ENCODE data around the gene MAP2K2.

MAP2K2 gene

DNA sequence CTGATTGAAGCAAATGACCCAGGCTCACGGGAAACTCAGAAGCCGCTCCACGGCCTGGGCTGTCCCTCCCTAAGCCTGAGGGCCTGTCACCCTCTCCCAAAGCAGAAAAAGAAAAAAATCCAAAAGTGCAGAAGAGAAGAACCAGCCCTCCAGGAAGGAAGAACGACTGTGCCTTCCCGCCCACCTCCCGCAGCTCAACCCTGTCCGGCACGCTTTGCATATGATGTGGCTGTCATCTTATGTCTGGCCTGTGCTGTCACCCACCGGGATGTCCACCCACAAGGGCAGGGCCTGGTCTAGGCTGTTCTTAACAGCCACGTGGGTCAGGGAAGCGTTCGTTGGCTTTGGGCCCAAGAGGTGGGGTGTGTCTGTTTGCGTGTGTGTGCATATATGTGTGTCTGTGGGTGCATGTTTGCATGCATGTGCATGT, 70.9 kb downstream of the MAP2K2 start:
- ChIA-PET POLR2A (no interaction called here), CTCF (no interaction called here)
- no peak for DNase-seq (ENCODE audit: low read depth, low spot score)
- TF ChIP-seq, protein P1, sequence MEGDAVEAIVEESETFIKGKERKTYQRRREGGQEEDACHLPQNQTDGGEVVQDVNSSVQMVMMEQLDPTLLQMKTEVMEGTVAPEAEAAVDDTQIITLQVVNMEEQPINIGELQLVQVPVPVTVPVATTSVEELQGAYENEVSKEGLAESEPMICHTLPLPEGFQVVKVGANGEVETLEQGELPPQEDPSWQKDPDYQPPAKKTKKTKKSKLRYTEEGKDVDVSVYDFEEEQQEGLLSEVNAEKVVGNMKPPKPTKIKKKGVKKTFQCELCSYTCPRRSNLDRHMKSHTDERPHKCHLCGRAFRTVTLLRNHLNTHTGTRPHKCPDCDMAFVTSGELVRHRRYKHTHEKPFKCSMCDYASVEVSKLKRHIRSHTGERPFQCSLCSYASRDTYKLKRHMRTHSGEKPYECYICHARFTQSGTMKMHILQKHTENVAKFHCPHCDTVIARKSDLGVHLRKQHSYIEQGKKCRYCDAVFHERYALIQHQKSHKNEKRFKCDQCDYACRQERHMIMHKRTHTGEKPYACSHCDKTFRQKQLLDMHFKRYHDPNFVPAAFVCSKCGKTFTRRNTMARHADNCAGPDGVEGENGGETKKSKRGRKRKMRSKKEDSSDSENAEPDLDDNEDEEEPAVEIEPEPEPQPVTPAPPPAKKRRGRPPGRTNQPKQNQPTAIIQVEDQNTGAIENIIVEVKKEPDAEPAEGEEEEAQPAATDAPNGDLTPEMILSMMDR (IDR thresholded peaks at IDR 0.05; ENCODE audit: insufficient read depth, low read length, missing control alignments) = no peak
- no peak overlapping the region for H3K4me3 ChIP-seq (ENCODE audit: low read depth, low read length)

DNA sequence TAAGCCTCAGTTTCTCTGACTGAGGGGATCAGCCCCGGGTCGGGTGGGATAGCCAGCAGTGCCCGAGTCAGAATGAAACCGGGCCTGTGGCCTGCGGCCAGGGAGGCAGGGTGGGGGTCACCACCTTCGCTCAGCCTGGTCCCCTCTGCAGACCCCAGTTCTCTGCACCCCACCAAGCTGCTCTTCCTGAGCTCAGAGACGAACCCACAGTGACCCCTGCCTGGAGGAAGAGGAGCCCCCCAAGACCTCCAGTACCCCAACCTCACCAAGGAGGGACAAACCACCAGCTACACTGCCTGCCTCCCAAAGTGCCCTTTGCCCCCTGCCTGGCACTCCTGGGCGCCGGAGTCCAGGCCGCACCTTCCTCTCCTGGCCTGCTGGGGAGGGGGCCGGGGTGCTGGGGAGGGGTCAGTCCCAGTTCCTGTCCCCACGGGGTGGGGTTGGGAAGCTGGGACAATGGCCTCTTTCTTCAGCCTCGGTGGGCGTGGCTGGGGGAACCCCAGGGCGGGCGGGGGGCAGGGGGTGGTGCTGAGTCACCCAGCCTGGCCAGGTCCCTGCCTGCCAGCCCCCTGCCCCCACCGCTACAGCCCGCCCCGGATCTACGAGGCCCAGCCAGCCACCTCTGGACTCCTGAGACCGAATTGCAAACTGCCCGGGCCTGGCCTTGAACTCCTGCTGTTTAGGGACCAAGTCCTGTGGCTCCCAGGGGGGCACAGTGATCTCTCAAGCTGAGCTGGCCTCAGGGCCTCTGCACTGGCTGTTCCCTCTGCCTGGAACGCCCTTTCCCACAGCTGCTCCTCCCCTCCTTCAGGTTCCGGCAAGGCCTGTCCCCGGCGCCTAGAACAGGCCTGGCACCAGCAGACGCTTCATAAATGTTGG, 71.6 kb downstream of the MAP2K2 start:
- TF ChIP-seq, protein P1 (IDR thresholded peaks at IDR 0.05; ENCODE audit: insufficient read depth, low read length, missing control alignments) = no peak
- no peak overlapping the region for H3K4me3 ChIP-seq (ENCODE audit: low read depth, low read length)
- POLR2A ChIA-PET = no interaction called here
- CTCF ChIA-PET = no interaction called here
- DNase-seq (ENCODE audit: low read depth, low spot score) = no peak

DNA sequence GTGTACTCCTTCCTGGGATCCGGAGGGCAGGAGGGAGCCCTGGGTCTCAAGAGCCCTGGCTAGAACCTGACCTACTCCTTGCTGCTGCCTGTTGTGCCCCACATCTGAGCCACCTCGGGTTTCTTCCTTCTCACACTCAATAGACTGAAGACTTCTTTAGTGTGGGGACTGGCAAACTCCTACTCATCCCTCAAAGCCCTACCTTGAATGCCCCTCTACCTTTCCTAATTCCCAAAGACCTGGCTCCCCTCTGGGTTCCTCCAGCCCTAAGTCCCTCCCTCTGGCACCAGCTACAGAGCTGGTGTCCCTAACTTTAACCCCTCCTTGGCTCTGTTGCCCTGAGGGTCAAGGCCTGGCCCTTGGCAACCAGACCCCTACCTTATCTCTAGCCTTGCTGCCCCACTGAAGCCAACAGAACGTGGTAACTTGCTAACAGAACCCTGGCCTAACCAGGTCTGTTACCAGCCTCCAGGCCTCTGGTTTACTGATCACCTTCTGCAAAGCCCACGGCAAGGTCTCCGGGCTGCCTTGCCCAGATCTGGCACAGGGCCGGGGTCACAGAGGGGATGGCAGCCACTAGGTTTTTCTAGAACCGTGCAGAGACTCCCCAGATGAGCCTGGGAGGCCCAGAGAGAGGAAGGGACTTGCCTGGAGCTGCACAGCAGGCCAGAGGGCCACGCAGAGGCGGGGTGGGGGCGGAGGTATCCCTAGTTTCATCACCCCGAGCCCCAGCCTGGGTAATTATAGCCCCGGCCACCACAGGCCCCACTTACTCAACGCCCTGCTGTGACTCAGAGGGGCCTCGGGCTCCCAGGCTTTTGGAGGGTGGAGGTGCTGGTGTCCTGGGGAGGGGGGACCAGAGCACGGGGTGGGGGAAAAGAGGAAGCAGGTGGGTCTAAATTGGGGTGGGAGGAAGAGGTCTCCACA, 72.5 kb downstream of the MAP2K2 start:
- TF ChIP-seq, protein P1 (IDR thresholded peaks at IDR 0.05; ENCODE audit: insufficient read depth, low read length, missing control alignments) = no peak
- no peak overlapping the region for H3K4me3 ChIP-seq (ENCODE audit: low read depth, low read length)
- DNase-seq (ENCODE audit: low read depth, low spot score) = no peak
- POLR2A ChIA-PET = no interaction called here
- CTCF ChIA-PET = no interaction called here

DNA sequence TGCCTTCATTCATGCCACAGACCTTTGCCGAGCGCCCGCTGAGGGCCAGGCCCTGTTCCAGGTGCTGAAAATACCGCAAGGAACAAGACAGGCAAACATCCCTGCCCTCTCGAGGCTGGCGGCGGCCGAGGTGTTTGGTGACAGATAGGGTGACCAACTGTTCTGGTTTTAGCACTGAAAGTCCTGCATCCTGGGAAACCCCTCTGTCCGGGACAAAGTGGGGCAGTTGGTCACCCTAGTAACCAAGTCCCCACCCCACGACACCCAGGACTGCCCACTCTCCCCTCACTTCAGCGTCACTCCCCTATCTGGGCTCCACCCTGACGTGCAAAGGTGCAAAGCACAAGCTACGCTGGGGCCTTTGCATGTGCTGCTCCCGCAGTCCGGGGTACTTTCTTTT, 74.5 kb downstream of the MAP2K2 start:
- DNase-seq (ENCODE audit: low read depth, low spot score) = no peak
- POLR2A ChIA-PET = no interaction called here
- CTCF ChIA-PET = no interaction called here
- H3K4me3 ChIP-seq (ENCODE audit: low read depth, low read length) = no peak overlapping the region
- TF ChIP-seq, protein P1 (IDR thresholded peaks at IDR 0.05; ENCODE audit: insufficient read depth, low read length, missing control alignments) = no peak

DNA sequence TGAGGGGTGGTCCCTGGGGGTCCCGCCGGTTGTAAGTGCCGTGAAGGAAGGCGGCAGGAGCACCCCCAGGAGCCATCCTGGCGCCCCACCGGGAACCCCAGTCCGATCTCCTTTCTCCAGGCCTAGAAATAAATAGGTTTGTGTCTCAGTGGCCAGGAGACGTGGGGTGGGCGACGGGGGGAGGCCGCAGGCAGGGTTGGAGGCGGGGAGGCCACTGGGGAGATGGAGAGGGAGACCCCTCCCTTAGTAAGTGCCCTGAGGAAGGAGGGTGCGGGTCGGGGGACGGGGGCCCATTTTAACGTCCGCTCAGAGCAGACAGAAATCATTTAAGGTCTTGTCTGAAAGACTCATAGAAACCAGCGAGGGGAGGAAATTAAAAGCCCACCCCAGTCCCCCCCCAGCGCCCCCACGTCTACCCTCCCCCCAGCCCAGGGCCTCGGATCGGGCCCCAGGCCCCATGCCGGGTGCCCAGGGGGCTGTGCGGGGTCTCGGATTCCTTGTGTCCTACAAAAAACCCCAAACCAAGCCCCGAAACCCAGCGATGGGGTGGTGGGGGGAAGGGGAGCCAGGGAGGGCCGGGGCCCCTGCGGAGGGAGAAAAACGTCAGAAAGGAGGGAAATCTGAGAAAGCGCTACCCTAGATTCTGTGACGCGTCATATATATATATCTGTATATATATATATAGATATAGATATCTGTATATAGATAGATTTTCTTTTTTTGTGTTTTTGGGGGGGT, 76.8 kb downstream of the MAP2K2 start:
- CTCF ChIA-PET = no interaction called here
- no peak for DNase-seq (ENCODE audit: low read depth, low spot score)
- TF ChIP-seq, protein P1 (IDR thresholded peaks at IDR 0.05; ENCODE audit: insufficient read depth, low read length, missing control alignments) = no peak
- H3K4me3 ChIP-seq (ENCODE audit: low read depth, low read length) = no peak overlapping the region
- POLR2A ChIA-PET = no interaction called here
